WTC11 (cell line): ENCODE measurements around the gene CAT. TPM values are rescaled to one million over a fixed set of nuclear protein-coding genes. Genes with fewer than 3 reads are reported as not detected.
A peak's percentile ranks its signal among the peaks of the same experiment; 100 is the strongest.

Experiments used
- ATAC-seq: fragments of 200-7000 bp; cut with Tn5 transposase; 2 replicates; pipeline ENCODE4 v1.10.0; 2021; ENCODE audit warnings: mild to moderate bottlenecking, moderate library complexity
- Bru-seq: library from RNA; stranded (reverse); fragments of 400-500 nt; gene quantifications from one replicate; lab custom pipeline; 2021; lab: Mats Ljungman, UMichigan
- CTCF ChIA-PET: fragments of 300-600 bp; sonication (Branson Sonifier 250); formaldehyde crosslinking; loops from one replicate; lab custom pipeline; 2021; ENCODE audit warnings: antibody characterized with exemption; lab: Charles Lee
- POLR2A ChIA-PET: fragments of 350-600 bp; sonication (Branson Sonifier 250); formaldehyde crosslinking; loops from one replicate; lab custom pipeline; 2021; ENCODE audit warnings: antibody characterized with exemption; lab: Charles Lee
- DNase-seq: peaks from one replicate; pipeline ENCODE4 v3.0.0; 2021; ENCODE audit warnings: low spot score
- H3K27ac Mint-ChIP-seq: 2 replicates; pipeline ENCODE4 v1.8.0; 2021; ENCODE audit warnings: mixed read lengths
- H3K27me3 Mint-ChIP-seq: 2 replicates; pipeline ENCODE4 v1.8.0; 2021; ENCODE audit warnings: low read depth, mild to moderate bottlenecking, moderate library complexity, mixed read lengths
- H3K36me3 Mint-ChIP-seq: 2 replicates; pipeline ENCODE4 v1.8.0; 2021; ENCODE audit warnings: mixed read lengths
- H3K4me1 Mint-ChIP-seq: 2 replicates; pipeline ENCODE4 v1.8.0; 2022; ENCODE audit warnings: mixed read lengths
- H3K4me3 Mint-ChIP-seq: 2 replicates; pipeline ENCODE4 v1.8.0; 2021; ENCODE audit warnings: mild to moderate bottlenecking, moderate library complexity, mixed read lengths
- H3K9me3 Mint-ChIP-seq: 2 replicates; pipeline ENCODE4 v1.8.0; 2021; ENCODE audit warnings: mixed read lengths
- ARID4B ChIP-seq: sonication (generic); formaldehyde crosslinking; IDR thresholded peaks from 2 replicates; pipeline ENCODE4 v1.8.0; 2023; ENCODE audit warnings: missing genetic modification reagents, mild to moderate bottlenecking, borderline replicate concordance
- ATF2 ChIP-seq: sonication (generic); formaldehyde crosslinking; IDR thresholded peaks from 2 replicates; pipeline ENCODE4 v1.8.1; 2022; ENCODE audit warnings: low read depth, missing genetic modification reagents, borderline replicate concordance
- GABPB1 ChIP-seq: sonication (generic); formaldehyde crosslinking; IDR thresholded peaks from 2 replicates; pipeline ENCODE4 v1.8.1; 2023; ENCODE audit warnings: mild to moderate bottlenecking, missing genetic modification reagents
- HMGA2 ChIP-seq: fragments of 250-450 bp; sonication (Bioruptor Pico); IDR thresholded peaks from 2 replicates; pipeline ENCODE4 v1.4.0; 2021; ENCODE audit warnings: mild to moderate bottlenecking, moderate library complexity
- JAZF1 ChIP-seq: fragments of 250-450 bp; sonication (Bioruptor Pico); IDR thresholded peaks from 2 replicates; pipeline ENCODE4 v1.9.0; 2021; ENCODE audit warnings: moderate library complexity, mild to moderate bottlenecking, inconsistent platforms
- JUN ChIP-seq: sonication (generic); formaldehyde crosslinking; IDR thresholded peaks from 2 replicates; pipeline ENCODE4 v1.8.0; 2023; ENCODE audit warnings: mild to moderate bottlenecking, missing genetic modification reagents
- KAT7 ChIP-seq: sonication (generic); formaldehyde crosslinking; IDR thresholded peaks from 2 replicates; pipeline ENCODE4 v1.8.1; 2023; ENCODE audit warnings: missing genetic modification reagents, mild to moderate bottlenecking, borderline replicate concordance
- MYBL2 ChIP-seq: sonication (generic); formaldehyde crosslinking; IDR thresholded peaks from 2 replicates; pipeline ENCODE4 v1.8.1; 2023; ENCODE audit warnings: mild to moderate bottlenecking, moderate library complexity, missing genetic modification reagents
- NFATC4 ChIP-seq: fragments of 250-450 bp; sonication (Bioruptor Pico); IDR thresholded peaks from 2 replicates; pipeline ENCODE4 v1.9.0; 2021; ENCODE audit warnings: mild to moderate bottlenecking
- SMAD3 ChIP-seq: sonication (generic); formaldehyde crosslinking; IDR thresholded peaks from 2 replicates; pipeline ENCODE4 v1.8.0; 2022; ENCODE audit warnings: missing genetic modification reagents, mild to moderate bottlenecking, borderline replicate concordance
- TEAD1 ChIP-seq: sonication (generic); formaldehyde crosslinking; IDR thresholded peaks from 2 replicates; pipeline ENCODE4 v1.8.0; 2022; ENCODE audit warnings: mild to moderate bottlenecking, missing genetic modification reagents
- TP53 ChIP-seq: sonication (generic); formaldehyde crosslinking; IDR thresholded peaks from 2 replicates; pipeline ENCODE4 v1.8.1; 2023; ENCODE audit warnings: mild to moderate bottlenecking, missing genetic modification reagents
- USF1 ChIP-seq: sonication (generic); formaldehyde crosslinking; IDR thresholded peaks from 2 replicates; pipeline ENCODE4 v1.8.0; 2022; ENCODE audit warnings: mild to moderate bottlenecking, missing genetic modification reagents
- ZNF121 ChIP-seq: sonication (generic); formaldehyde crosslinking; IDR thresholded peaks from 2 replicates; pipeline ENCODE4 v1.8.0; 2023; ENCODE audit warnings: missing genetic modification reagents
- ZNF219 ChIP-seq: sonication (generic); formaldehyde crosslinking; IDR thresholded peaks from 2 replicates; pipeline ENCODE4 v1.8.0; 2023; ENCODE audit warnings: missing genetic modification reagents, mild to moderate bottlenecking, borderline replicate concordance
- ZNF317 ChIP-seq: sonication (generic); formaldehyde crosslinking; IDR thresholded peaks from 2 replicates; pipeline ENCODE4 v1.8.1; 2023; ENCODE audit warnings: low read depth, mild to moderate bottlenecking, moderate library complexity, missing genetic modification reagents, borderline replicate concordance
- ZNF512 ChIP-seq: sonication (generic); formaldehyde crosslinking; IDR thresholded peaks from 2 replicates; pipeline ENCODE4 v1.8.1; 2022; ENCODE audit warnings: missing genetic modification reagents, borderline replicate concordance
- ZNF532 ChIP-seq: fragments of 250-450 bp; sonication (Bioruptor Pico); IDR thresholded peaks from 2 replicates; pipeline ENCODE4 v1.9.0; 2021; ENCODE audit warnings: mild to moderate bottlenecking, borderline replicate concordance
- ZNF671 ChIP-seq: fragments of 250-450 bp; sonication (Bioruptor Pico); IDR thresholded peaks from 2 replicates; pipeline ENCODE4 v1.8.0; 2021; ENCODE audit warnings: mild to moderate bottlenecking
- long read RNA-seq, 3 experiments: library from RNA in 1 of 3; library from capped mRNA in 1 of 3; library from polyadenylated mRNA in 1 of 3; unstranded in 2 of 3; stranded (forward) in 1 of 3; transcript quantifications; one replicate each; pipeline ENCODE4 v2.0.0, GENCODE V29; 2021
- total RNA-seq: library from RNA; stranded (reverse); gene quantifications from 3 replicates; pipeline ENCODE4 v1.2.3, GENCODE V29; 2021
- TF ChIP-seq, protein P1 (sequence below): fragments of 250-450 bp; sonication (Bioruptor Pico); IDR thresholded peaks from 2 replicates; pipeline ENCODE4 v2.1.2; 2022; ENCODE audit warnings: mild to moderate bottlenecking, moderate library complexity

Gene CAT
- total RNA-seq (9.3 to 13.2 TPM (median 11.5 TPM) in 3 replicates), Bru-seq, nascent RNA (percentile 66 among the genes with signal in this experiment)
- long read RNA-seq, experiment 1, transcript CAT-201 (13 exons, 2,302 nt), result major isoform, 57 of 71 reads
- long read RNA-seq, experiment 1, partial matches to known transcripts, result 1 of 71 reads
- long read RNA-seq, experiment 1, other reads (novel, unspliced or antisense), result 12 of 71 reads
- long read RNA-seq, experiment 2, partial matches to known transcripts, result 7 of 11 reads
- long read RNA-seq, experiment 2, other reads (novel, unspliced or antisense), result 1 of 11 reads
- long read RNA-seq, experiment 3, transcript CAT-201 (13 exons, 2,302 nt), result major isoform, 5 of 8 reads
- long read RNA-seq, experiment 3, partial matches to known transcripts, result 0 of 8 reads
- long read RNA-seq, experiment 3, other reads (novel, unspliced or antisense), result 3 of 8 reads

DNA sequence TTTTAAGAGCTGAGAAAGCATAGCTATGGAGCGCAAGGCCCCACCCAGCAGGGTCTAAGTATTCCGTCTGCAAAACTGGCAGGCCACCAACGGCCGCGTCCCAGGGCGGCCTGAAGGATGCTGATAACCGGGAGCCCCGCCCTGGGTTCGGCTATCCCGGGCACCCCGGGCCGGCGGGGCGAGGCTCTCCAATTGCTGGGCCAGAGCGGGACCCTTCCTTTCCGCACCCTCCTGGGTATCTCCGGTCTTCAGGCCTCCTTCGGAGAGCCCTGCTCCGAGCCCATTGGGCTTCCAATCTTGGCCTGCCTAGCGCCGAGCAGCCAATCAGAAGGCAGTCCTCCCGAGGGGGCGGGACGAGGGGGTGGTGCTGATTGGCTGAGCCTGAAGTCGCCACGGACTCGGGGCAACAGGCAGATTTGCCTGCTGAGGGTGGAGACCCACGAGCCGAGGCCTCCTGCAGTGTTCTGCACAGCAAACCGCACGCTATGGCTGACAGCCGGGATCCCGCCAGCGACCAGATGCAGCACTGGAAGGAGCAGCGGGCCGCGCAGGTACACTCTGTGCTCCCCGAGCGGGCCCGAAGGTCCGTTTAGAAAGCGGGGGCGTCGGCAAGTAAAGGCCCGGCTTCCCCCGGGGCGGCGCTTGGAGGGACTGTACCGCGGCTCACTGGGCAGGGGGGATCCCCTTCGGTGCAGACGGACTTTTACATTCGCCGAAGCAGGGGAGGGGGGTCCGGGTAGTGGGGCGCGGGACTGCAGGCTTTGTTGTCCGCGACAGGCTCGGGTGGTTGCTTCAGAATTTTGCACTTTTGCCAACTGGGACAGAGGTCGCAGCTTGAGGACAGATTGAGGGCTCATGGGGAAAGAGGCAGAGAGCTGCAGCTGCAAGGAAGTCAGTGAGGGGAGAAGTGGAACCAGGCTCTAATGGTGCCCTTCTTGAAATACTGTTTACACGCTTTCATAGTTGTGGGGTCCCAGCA lies at the start of gene CAT:
CAT (plus strand) TSS at position 406 of the 979 bp plus-strand sequence; CDS start at position 486, 80 bp downstream.
- POLR2A ChIA-PET, result no interaction called here
- peaks cover 17% of the 10 kb centered on the region for H3K36me3 Mint-ChIP-seq
- peaks cover 7% of the 10 kb centered on the region for H3K4me1 Mint-ChIP-seq
- H3K27me3 Mint-ChIP-seq, result peaks cover 7% of the 10 kb centered on the region; the same call in 1 of the 2 replicates
- no peak within 1 kb of the TSS; the same call in 1 of the 2 replicates for H3K27ac Mint-ChIP-seq
- H3K9me3 Mint-ChIP-seq, result peaks cover 24% of the 10 kb centered on the region
- peak within 1 kb of the TSS; percentile 84 for H3K4me3 Mint-ChIP-seq
- CTCF ChIA-PET, result interaction anchor here (1.0 to 1.6 kb wide), 3 partner anchors 54 to 264 kb away, joined by 4 to 6 read pairs (median 4); partner anchors contain the start of gene ELF5
- ATAC-seq, result peak; percentile 99
- peak; percentile 91 for DNase-seq
- TF ChIP-seq ZNF512 (CRISPR knock-in tag) (no peak), ZNF121 (no peak), MYBL2 (no peak), NFATC4 (CRISPR knock-in tag) (no peak), ATF2 (no peak), USF1 (CRISPR knock-in tag) (no peak; the same call in 1 of the 2 replicates), HMGA2 (no peak), ZNF532 (no peak), KAT7 (CRISPR knock-in tag) (no peak), JAZF1 (no peak), TP53 (CRISPR knock-in tag) (no peak), ZNF317 (no peak), SMAD3 (peak; percentile 40; the same call in 1 of the 2 replicates), ARID4B (CRISPR knock-in tag) (peak; percentile 34), ZNF671 (CRISPR knock-in tag) (no peak), JUN (CRISPR knock-in tag) (no peak), ZNF219 (CRISPR knock-in tag) (no peak), GABPB1 (CRISPR knock-in tag) (peak; percentile 19; the same call in 1 of the 2 replicates), TEAD1 (no peak)
- TF ChIP-seq, protein P1, sequence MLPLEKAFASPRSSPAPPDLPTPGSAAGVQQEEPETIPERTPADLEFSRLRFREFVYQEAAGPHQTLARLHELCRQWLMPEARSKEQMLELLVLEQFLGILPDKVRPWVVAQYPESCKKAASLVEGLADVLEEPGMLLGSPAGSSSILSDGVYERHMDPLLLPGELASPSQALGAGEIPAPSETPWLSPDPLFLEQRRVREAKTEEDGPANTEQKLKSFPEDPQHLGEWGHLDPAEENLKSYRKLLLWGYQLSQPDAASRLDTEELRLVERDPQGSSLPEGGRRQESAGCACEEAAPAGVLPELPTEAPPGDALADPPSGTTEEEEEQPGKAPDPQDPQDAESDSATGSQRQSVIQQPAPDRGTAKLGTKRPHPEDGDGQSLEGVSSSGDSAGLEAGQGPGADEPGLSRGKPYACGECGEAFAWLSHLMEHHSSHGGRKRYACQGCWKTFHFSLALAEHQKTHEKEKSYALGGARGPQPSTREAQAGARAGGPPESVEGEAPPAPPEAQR (CRISPR knock-in tag), result 0 out of 2 replicates have a peak, but pooled peaks have one; percentile 13
